Stomach (tissue), 4 donors: ENCODE measurements around the gene CDCA5.

ENCODE experiments used
- CTCF ChIP-seq, 7 experiments: fragments of 450-650 bp in 4 of 7; fragments of 200-600 bp in 3 of 7; sonication (generic) in 3 of 7; IDR thresholded peaks; one replicate each; pipeline ENCODE4 v1.5.1; 2016 to 2019; ENCODE audit warnings: antibody characterized with exemption in 7 of 7, control low read depth in 2 of 7, mild to moderate bottlenecking in 1 of 7
- POLR2A ChIP-seq, 4 donors: fragments of 450-650 bp; IDR thresholded peaks; one replicate each; pipeline ENCODE4 v1.6.1; 2016; ENCODE audit warnings: antibody characterized with exemption in 4 of 4, control low read depth in 2 of 4, mild to moderate bottlenecking in 1 of 4, moderate library complexity in 1 of 4
- POLR2AphosphoS5 ChIP-seq, 3 donors: sonication (generic); formaldehyde crosslinking; IDR thresholded peaks; one replicate each; pipeline ENCODE4 v1.6.1; 2016; ENCODE audit warnings: antibody characterized with exemption in 3 of 3

- TF ChIP-seq CTCF (IDR thresholded peaks at IDR 0.05), result no peak
- no peak for TF ChIP-seq POLR2AphosphoS5 (IDR thresholded peaks at IDR 0.05)
- no peak for TF ChIP-seq POLR2A (IDR thresholded peaks at IDR 0.05)
These were observed 30.8 kb upstream of the CDCA5 start for GRCh38 chr11:65114538-65115171.
